SW480 (cell line): Measurements from ENCODE around the gene BASP1.
"Not testable (repeated sequence)": the region's sequence is repeated elsewhere in the genome, so short reads cannot be mapped to it uniquely, and the experiment has no call there.

ENCODE experiments used
- DNase-seq: peaks from one replicate; pipeline ENCODE4 v3.0.0-alpha.2; 2016; ENCODE audit warnings: low spot score

The BASP1 gene

DNA sequence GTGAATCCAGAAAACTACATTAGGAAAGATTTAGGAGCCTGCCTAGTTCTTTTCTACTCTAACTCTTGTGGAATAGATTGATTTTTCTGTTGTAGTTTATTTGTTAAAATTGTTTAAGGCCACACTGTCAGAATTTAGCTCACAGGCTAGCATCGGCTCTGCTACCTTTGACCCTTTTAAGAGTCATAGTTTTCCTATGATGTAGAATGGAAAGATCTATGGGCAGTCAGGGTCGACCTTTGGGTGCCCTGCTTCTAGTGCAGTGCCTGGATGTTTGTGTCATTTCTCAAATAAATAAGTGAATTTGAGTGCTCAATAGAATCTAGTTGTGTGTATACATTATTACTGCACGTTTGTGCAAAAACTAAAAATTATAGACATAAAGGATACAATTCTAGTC is 38.7 kb downstream of the BASP1 start:
- no peak for DNase-seq

DNA sequence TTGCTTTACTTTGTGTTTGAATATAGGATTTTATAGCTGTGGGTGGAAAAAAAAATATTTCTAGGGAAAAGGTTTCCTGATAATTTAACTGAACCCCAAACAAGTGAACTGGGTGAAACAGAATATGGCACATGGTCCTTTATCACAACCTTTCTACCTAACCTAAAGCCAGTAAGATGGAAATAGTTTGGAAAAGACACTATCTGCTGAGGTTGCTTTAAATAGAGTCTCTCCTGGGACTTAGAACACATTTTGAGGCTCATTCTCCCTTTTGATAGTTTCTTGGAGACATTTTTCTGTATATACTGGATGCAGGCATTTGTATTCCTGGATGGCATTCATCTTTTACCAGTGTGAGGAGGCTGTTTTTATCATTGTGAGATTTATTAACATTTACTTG is 39.4 kb downstream of the BASP1 start:
- no peak for DNase-seq

DNA sequence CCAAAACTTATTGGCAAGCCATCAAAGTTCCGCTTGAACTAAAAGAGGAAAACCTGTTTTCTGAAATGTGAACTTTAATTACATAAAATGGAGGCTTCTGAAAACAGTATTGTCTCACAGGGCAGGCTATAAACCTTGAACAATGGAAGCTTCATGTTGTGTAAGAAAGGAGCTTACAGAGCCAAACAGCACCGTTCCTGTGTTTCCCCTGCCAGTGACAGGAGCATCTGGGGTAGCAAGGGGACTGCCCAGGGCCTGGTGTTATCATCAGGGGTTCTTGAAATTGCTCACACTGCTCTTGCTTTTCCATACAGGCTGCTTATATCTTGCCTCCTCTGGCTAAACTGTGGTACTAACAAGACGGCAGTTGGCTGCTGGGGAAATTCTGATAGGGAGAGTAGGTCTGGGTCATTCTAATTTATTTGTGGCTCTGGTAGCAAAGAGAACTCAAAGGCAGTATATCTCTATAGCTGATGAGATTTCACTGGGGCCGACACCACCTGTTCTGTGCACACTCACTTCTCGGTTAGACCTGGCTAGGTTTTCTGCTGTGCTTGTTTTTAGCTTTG is 40.4 kb downstream of the BASP1 start:
- no peak for DNase-seq

DNA sequence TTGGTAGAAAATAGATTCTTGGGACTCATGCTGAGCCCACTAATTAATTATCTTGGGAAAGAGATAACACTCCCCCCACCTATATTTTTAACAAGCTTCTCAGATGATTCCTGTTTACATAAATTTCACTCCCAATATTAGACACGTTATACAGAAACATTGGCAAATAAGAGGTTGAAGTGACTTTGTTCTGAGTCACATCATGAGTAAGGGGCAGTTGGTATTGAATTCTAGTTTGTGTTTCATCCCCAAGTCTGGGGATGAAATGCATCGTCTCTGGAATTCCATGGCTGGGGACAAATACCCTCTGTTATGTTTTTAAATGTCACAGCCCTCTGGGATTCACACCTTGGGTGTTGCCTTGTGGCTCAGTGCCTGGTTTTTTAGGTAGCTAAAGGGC is 41.0 kb downstream of the BASP1 start:
- DNase-seq = no peak

DNA sequence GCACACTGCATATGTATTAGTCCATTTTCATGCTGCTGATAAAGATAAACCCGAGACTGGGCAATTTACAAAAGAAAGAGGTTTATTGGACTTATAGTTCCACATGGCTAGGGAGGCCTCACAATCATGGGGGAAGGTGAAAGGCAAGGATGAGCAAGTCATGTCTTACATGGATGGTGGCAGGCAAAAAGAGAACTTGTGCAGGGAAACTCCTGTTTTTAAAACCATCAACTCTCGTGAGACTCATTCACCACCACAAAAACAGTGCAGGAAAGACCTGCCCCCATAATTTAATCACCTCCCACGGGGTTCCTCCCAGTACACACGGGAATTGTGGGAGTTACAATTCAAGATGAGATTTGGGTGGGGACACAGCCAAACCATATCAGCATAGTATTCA is 41.6 kb downstream of the BASP1 start:
- not testable (repeated sequence) for DNase-seq

DNA sequence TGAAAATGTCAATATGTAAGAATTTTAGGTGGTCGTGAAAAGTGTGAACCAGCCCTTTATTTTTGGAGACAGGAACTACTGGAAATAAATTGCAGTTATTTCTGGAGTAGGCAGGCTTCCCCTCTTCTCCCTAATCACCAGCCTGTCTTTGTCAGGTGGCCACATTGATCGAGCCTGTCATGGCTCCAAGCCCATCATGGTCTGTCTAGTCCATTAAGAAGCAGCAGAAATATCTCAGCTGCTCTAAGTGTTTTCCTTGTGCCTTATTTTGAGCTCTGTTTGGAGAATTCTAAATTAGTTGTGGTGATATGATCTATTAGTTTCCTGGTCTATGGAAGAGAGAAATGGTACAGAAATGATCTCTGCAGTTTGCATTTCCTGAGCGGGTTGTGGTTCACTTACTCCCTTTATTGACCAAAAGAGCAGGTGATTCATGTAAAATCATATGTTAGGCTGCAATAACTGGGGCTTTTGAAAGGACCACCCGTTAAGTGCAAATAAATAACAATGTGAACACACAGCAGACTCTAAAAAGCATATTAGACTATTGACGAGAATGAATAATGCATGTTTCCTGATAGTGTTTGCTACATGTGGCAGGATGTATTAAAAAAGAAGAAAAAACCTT is 42.3 kb downstream of the BASP1 start:
- no peak for DNase-seq

DNA sequence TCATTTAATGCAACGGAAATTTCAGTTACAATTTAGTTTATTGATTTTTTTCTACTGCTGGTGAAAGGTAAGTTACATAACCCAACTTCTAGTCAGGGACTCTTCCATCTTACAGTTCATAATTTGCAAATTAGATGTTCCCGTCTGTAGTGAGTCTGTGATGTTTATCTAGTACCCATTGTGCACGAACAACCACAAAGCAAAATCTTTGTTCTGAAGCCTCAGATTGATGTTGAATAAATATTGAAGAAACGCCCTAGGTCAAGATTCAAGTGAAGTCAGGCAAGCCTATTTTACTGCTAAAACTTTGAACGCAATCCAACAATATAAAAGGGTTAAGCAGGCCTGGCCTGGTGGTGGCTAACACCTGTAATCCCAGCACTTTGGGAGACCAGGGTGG is 43.1 kb downstream of the BASP1 start:
- no peak for DNase-seq

DNA sequence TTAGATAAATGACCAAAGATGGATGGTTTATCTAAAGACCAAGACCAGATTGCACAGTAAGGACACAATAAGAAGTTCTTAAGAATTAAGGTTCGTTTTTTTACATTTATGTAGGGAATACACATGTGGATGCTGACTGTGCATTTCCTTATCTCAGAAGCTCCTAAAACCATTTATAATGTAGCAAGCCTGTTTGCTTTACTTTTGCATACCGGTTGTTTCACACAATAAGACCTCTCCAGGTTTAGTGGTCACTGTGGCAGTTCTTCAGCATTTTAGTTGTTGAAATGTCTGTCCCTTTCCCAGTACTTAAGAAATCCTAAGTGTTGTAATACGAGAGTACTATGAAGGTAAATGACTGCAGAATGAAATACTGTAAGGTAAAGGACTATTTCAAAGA is 43.6 kb downstream of the BASP1 start:
- no peak for DNase-seq

DNA sequence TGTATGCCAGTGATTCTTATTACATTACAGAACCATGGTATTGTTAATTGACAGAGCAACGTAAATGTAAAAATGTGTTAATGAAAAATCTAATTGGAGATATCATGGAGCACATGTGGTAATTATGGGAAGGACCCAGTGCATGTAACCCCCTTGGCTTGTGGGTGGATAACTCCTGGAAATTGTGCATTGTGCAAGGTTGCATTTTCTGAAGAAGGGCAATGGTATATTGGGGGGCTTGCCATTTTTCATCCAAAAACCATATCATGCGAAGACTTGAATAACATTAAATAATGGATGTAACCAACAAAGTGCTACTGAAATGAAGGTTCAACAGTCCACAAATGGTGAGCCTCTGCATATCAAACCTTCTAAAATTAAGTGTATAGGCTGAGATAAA is 47.6 kb downstream of the BASP1 start:
- DNase-seq = no peak

DNA sequence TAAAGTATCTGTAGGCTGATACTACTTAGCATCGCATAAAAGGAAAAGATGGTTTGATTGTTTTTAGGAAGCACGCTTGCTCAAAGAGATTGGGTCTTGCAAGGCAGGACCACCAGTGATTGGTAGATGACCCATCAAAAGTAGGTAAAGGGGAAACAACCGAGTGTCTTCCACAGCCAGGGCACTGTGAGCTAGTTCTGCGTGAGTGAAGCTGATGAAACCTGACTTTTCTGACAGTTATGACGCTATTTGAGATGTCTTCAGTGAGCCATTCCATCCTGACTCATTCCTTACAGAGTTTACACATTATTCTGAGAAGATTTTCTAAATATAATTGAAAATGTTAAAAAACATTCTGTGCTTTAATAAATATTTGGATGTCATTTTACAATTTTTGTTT is 49.7 kb downstream of the BASP1 start:
- DNase-seq = no peak

DNA sequence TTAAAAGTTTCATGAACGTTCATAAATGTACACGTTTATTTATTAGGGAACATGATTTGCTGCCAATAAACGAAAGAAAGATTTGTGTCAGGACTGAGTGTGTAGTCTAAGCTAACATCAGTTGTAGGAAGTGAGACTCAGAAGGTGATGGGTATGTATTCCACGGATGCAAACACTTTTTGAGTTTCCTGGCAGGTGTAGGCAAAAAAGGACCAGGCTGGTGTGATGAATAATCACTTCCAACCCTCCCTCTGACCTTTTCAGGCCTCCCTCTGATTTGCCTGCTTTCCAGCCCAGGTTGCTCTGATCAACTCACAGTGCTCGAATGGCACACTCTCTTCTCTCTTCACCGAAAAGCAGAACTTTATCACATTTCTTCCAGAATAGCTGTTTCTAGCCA is 51.8 kb downstream of the BASP1 start:
- DNase-seq = no peak

DNA sequence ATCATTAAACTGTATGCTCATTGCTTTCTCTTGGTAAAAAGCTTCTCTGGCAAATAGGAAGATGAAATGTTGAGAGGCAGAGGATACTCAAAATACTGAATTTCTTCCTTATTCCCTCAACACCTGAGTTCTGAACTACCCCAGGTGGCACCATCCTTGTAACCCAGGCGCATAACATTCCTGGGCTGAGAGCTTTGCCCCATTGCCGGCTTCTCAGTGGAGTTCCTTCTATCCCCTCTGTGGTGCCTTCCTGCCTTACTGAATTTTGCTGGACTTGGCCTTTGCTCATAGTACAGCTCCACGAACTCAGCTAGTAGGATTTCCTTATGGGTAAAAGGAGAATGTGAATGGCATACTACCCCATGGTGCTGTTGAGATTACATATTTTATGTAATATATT is 54.7 kb downstream of the BASP1 start:
- DNase-seq = no peak

DNA sequence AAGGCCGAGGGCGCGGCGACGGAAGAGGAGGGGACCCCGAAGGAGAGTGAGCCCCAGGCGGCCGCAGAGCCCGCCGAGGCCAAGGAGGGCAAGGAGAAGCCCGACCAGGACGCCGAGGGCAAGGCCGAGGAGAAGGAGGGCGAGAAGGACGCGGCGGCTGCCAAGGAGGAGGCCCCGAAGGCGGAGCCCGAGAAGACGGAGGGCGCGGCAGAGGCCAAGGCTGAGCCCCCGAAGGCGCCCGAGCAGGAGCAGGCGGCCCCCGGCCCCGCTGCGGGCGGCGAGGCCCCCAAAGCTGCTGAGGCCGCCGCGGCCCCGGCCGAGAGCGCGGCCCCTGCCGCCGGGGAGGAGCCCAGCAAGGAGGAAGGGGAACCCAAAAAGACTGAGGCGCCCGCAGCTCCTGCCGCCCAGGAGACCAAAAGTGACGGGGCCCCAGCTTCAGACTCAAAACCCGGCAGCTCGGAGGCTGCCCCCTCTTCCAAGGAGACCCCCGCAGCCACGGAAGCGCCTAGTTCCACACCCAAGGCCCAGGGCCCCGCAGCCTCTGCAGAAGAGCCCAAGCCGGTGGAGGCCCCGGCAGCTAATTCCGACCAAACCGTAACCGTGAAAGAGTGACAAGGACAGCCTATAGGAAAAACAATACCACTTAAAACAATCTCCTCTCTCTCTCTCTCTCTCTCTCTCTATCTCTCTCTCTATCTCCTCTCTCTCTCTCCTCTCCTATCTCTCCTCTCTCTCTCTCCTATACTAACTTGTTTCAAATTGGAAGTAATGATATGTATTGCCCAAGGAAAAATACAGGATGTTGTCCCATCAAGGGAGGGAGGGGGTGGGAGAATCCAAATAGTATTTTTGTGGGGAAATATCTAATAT is 58.1 kb downstream of the BASP1 start:
- no peak for DNase-seq

DNA sequence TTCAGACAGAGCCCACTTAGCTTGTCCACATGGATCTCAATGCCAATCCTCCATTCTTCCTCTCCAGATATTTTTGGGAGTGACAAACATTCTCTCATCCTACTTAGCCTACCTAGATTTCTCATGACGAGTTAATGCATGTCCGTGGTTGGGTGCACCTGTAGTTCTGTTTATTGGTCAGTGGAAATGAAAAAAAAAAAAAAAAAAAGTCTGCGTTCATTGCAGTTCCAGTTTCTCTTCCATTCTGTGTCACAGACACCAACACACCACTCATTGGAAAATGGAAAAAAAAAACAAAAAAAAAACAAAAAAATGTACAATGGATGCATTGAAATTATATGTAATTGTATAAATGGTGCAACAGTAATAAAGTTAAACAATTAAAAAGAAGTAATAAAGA is 59.0 kb downstream of the BASP1 start:
- no peak for DNase-seq

DNA sequence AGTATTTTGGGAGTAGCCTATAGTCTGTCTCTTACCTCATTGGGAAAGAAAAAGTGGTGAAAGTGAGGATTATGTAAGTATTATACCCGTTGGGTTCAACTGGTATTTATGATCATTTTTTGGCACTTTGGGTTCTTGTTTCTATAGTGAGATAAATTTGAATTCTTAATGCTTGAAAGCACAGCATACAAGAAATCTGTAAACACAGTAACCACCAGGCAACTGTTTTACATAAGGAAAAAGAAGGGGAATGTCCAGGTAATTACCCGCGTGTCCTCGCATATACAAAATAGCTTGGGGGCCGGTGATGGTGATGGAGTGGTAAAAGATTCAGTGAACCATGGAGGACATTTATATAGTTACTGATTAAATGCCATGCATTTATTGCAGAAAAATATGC is 60.5 kb downstream of the BASP1 start:
- DNase-seq = no peak

DNA sequence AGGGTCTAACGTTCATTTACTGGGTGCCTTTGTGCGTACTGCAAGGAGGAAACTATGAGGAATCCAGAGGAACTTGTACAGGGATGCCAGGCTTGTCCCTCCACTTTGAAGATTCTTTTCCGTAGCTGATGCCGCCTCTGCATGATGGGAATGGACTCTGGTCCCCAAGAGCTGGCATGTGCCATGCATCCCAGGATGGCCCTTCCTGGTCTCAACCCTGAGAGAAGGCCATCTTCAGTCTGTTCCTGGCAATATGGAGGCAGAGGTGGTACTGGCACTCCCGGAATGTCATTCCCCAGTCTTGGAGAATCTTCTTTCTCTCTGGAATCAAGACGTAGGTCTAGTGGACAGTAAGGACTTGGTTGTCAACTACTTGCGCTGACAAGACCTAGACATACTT is 61.5 kb downstream of the BASP1 start:
- DNase-seq = no peak

DNA sequence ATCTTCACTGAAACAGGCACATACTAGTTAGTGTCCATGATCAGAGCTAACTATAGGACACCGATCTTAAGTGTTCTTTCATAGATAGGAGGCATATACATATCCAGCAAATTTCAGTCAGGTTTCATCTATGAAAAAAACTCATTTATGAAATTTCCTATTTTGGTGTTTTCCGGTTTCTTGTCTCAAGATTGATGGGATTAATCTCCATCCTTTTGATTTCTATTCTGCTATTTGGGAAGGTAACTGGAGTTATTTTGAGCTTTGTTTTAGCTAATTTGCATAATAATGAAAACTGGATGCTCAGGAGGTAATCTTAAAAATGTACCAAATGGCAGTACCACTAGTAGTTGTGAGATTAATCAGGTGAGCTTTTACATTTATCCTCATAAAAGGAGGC is 62.1 kb downstream of the BASP1 start:
- DNase-seq = no peak

DNA sequence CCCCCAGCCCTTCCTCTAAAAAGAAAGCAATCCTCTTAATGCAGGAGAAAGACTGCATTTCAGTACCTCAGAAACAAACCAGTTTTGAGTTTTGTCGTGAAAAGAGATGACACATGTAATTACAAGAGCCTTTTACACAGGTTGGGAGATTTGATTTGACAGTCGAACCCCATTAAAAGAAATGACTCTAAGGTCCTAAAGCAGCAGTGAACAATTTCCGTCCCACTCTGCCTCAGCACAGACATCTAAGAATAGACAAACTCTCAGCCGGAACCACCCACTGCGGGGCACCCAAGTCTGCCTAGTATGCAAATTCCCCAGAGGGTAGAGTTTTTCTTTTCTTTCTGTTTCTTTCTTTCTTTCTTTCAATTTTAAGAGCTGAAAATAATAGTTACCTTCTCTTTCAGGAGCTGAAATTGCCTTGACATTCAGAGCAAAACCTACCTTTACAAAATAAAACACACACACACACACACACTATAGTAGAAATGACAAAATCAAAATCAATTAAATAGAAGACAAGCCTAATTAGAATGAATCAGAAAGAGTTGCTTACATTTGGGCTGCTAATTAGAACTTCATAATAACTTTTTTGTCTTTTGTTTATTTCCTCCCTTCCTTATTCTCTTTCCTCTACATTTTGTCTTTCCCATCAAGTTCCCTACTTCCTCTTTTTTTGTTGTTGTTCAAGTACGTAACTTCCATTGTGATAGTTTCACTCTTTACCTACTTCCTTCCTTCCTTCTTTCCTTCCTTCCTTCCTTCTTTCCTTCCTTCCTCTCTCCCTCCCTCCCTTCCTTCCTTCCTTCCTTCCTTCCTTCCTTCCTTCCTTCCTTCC is 65.1 kb downstream of the BASP1 start:
- no peak for DNase-seq

DNA sequence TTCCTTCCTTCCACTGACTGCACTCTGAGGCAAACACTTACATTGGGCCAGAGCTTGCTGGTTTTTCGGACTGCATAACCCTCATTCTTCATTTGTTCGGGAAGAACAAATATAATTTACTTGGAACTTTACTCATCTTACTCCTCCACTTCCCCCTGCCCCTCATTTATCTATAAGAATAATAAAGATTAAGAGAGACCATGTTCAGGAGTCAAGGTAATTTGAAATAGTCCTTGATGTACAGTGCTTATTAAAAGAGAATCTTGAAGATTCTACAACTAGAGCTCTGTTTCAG is 65.6 kb downstream of the BASP1 start:
- DNase-seq = no peak

DNA sequence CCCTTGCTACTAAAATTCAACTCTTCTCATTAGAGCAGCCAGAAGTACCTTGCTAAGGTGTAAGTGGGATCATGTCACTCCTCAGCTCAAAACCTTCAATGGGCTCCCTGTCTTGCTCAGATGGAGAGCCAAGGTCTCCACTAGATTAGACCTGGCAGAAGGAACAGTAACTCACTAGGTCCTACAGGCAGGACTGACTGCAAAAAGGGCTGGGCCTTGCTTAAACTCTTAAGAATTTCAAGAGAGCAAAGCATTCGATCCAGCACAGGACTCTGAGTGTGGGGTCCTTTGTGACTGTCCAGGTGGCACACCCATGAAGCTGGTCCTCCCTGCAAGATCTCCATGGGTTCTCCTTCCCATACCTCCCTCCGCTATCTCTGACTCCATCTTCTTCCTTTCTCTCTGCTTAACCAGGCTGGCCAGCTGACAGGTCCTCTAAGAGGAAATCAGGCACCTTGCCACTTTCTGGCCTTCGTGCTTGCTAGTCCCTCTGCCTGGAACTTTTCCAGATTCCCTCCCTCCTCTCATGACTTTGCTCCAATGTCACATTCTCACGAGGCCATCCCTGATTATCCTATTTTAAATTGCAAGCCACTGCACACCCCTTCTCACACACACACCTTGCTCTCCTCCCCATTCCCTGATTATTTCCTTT is 70.2 kb downstream of the BASP1 start:
- no peak for DNase-seq

DNA sequence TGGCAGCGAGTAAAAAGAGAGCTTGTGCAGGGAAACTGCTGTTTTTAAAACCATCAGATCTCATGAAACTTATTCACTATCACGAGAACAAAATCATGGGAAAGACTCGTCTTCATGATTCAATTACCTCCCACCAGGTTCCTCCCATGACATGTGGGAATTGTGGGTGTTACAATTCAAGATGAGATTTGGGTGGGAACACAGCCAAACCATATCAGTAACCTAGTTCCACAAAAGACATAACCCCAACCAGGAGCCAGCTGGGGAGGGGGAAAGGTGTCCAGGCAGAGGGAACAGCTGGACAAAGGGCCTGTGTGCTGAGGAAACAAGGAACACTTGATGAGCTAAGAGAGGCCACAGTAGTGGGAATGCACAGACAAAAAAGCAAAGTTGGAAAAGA is 71.1 kb downstream of the BASP1 start:
- DNase-seq = no peak
